Erythroblast (primary cell): ENCODE results near the gene CSTPP1.
"Not testable (repeated sequence)": the region's sequence is repeated elsewhere in the genome, so short reads cannot be mapped to it uniquely, and the experiment has no call there.

Experiments used
- DNase-seq, 2 experiments: peaks; one replicate each; lab custom pipeline; 2025; lab: John Stamatoyannopoulos, UW
- GATA1 ChIP-seq: IDR thresholded peaks from 2 replicates; pipeline ENCODE4 v1.6.1; 2011; ENCODE audit warnings: low read depth, mild to moderate bottlenecking, control low read depth, low read length, moderate library complexity
- POLR2A ChIP-seq: IDR thresholded peaks from 2 replicates; pipeline ENCODE4 v1.6.1; 2011; ENCODE audit warnings: mild to moderate bottlenecking, low read length

The CSTPP1 gene

GRCh38 chr11:46958777-46959176, 22.2 kb downstream of the CSTPP1 start:
- no peak for DNase-seq
- TF ChIP-seq GATA1 (no peak), POLR2A (no peak)

GRCh38 chr11:46961041-46961440, 24.5 kb downstream of the CSTPP1 start:
- no peak for TF ChIP-seq GATA1
- no peak for TF ChIP-seq POLR2A

GRCh38 chr11:46961886-46962285, 25.3 kb downstream of the CSTPP1 start:
- not testable (repeated sequence) for DNase-seq

More at GRCh38 chr11:46961041-46961440, 24.5 kb downstream of the CSTPP1 start:
- DNase-seq: no peak

GRCh38 chr11:46963844-46964243, 27.3 kb downstream of the CSTPP1 start:
- DNase-seq: no peak
- TF ChIP-seq POLR2A: no peak
- no peak for TF ChIP-seq GATA1

GRCh38 chr11:46966773-46967172, 30.2 kb downstream of the CSTPP1 start:
- TF ChIP-seq GATA1: no peak
- no peak for DNase-seq

GRCh38 chr11:46967962-46968361, 31.4 kb downstream of the CSTPP1 start:
- TF ChIP-seq POLR2A: no peak
- no peak for TF ChIP-seq GATA1

GRCh38 chr11:46969379-46969778, 32.8 kb downstream of the CSTPP1 start:
- TF ChIP-seq GATA1: no peak
- TF ChIP-seq POLR2A: no peak
- DNase-seq: no peak

More at GRCh38 chr11:46967962-46968361, 31.4 kb downstream of the CSTPP1 start:
- DNase-seq: peak in 1 of 2 experiments; percentile 24

- TF ChIP-seq GATA1 (no peak), POLR2A (no peak)
- DNase-seq: no peak
These were observed 34.5 kb downstream of the CSTPP1 start for GRCh38 chr11:46970913-46971625.

GRCh38 chr11:46972343-46972742, 35.8 kb downstream of the CSTPP1 start:
- TF ChIP-seq POLR2A (no peak), GATA1 (no peak)
- DNase-seq: peak; percentile 22 to 30

- peak; percentile 44 to 83 for DNase-seq
These were observed 36.3 kb downstream of the CSTPP1 start for GRCh38 chr11:46972821-46973220.

GRCh38 chr11:46976182-46976854, 39.8 kb downstream of the CSTPP1 start:
- DNase-seq: no peak
- no peak for TF ChIP-seq POLR2A
- no peak for TF ChIP-seq GATA1

More at GRCh38 chr11:46972821-46973220, 36.3 kb downstream of the CSTPP1 start:
- TF ChIP-seq POLR2A (no peak), GATA1 (no peak)

GRCh38 chr11:46977038-46977813, 40.7 kb downstream of the CSTPP1 start:
- TF ChIP-seq POLR2A: no peak
- TF ChIP-seq GATA1: no peak
- DNase-seq: peak in 1 of 2 experiments; percentile 50

GRCh38 chr11:46978005-46978491, 41.5 kb downstream of the CSTPP1 start:
- peak; percentile 42 to 60 for DNase-seq
- TF ChIP-seq GATA1 (no peak), POLR2A (no peak)

- no peak for DNase-seq
- TF ChIP-seq POLR2A (no peak), GATA1 (no peak)
These were observed 42.8 kb downstream of the CSTPP1 start for GRCh38 chr11:46979358-46979757.

- TF ChIP-seq GATA1 (no peak), POLR2A (no peak)
- DNase-seq: no peak
These were observed 44.9 kb downstream of the CSTPP1 start for GRCh38 chr11:46981436-46981835.
